ENCODE results near the gene JAK2.
"Not testable (repeated sequence)": the region's sequence is repeated elsewhere in the genome, so short reads cannot be mapped to it uniquely, and the experiment has no call there.

Gene JAK2

DNA sequence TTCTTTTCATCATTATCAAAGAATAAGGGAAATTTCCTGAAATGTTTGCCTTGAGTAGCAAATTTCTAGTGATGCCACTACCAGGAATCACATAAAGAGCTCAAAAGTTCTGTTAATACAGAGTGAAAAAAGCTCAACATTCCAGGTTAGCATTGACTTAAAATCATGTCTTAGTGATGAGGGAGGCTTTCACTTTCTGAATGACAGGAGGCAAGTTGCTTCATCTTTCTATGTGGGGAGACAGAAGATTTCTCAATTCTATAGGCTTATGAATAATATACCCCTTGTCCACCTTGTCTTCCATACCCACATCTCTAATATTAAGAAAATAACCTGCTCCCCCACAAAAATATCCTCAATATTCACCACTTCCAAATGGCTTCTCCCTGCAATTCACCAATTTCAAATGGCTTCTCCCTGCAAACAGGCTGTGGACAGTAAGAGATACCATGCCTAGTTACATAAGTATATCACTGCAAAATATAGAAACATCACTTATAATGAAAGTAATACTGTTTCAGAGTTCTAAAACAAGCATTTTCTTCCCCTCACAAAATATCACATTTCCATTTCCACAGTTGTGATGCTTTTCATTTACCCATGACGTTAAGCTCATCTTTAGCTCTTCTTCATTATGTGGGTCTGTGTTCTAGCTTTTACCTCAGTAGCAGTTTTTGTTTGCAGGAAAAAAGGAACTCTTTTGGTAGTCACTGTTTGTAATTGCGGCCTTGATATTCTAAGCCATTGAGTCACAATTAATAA lies 2.2 kb upstream of the JAK2 start:
- peak; percentile 86 for DNase-seq

DNA sequence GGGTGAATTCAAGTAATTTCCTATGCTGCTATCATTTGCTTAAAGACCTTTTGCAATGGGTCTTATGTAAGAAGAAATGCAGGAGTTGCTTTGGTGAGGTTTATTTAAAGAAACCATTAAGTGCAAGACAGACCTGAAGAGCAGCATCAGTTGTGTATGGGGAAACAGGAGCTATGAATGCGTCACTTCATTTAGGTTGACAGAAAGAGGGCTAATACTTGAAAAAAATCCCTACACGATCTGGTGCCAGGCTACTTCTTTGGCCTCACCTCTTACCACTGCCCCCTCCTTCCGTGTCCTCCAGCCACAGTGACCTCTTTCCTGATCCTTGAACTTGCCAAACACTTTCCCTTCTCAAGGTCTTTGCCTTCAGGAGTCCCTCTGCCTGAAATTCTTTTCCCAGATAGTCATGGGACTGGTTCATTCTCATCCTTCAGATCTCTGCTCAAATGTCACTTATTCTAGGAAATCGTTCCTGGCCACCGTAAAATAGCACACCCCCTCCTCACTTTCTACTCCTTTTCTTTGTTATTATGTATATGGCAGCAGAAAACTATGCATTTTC lies 1.4 kb upstream of the JAK2 start:
- DNase-seq = peak; percentile 23

DNA sequence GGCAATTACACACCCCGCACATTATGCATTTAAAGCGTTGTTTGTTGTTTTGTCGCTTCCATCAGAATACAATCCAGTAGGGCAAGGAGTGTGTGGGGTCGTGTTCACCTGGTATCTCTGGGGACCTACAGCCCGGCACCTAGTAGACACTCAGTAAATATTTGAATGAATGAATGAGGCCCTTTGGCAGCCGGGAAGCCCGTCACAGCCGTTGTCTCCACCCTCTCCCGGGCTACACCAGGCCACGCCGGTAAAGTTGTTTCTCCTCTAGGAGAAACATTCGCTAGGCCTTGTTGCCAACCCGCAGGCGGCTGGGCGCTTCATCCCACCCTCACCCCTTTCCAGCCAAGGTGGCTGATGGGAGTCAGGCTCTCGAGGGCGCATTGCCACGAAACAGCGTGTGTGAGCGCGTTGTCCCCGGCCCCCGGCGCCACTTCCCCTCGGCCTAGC lies 876 bp upstream of the JAK2 start:
- no peak for DNase-seq

GRCh38 chr9:4985386-4986266 lies 554 bp downstream of the JAK2 start:
- peak; percentile 71 for DNase-seq

- peak; percentile 83 for DNase-seq
Measured at GRCh38 chr9:4986296-4986695, 1.2 kb downstream of the JAK2 start.

- no peak for DNase-seq
Measured at GRCh38 chr9:4986783-4987182, 1.7 kb downstream of the JAK2 start.

GRCh38 chr9:4987961-4988421 lies 2.9 kb downstream of the JAK2 start:
- peak; percentile 77 for DNase-seq

DNA sequence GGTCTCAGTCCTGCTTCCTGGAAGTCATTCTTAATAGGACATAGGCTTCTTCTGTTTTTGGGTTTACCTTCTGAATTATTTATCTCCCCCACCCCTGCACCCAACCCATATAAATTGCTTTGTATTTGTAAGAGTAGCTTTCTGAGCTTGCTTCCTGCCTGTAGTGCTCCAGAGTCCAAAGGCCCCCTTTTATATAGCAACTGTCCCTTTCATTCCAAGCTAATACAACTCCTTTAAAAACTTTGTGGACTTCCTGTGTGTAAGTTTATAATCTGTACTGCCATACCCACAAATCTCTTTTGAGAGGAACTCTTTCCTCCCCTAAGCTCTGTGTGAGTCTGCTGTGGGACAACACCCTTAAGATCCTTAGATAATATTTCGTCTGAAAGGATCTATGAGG lies 7.8 kb downstream of the JAK2 start:
- DNase-seq = no peak

DNA sequence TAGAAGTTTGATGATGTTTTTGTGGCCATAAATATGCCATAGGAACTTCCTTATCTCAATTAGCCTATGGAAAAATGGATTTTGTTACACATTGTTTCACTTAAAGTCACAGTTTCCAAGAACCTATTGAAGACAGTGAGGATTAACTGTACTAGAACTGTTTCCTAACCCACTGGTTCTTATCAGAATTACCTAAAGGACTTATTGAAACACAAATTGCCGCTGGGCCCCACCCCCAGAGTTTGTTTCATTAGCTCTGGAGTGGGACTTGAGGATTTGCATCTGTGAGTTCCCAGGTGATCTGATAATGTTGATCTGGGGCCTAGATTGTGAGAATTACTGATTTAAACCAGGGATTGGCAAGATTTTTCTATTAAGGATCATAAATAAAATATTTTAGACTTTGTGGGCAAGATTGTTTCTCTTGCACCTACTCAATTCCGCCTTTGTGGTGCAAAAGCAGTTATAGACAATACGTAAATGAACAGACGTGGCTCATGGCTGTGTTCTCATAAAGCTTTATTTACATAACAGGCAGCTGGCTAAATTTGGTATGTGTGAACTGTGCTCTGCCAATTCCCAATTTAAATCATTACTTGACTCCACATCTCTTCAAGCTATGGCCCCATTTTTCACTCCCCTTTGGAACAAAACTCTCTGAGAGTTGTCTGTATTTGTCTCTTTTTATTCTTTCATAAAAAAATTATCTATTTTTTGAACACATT lies 9.3 kb downstream of the JAK2 start:
- DNase-seq = no peak

- DNase-seq = no peak
Measured at GRCh38 chr9:4997196-4997595, 12.1 kb downstream of the JAK2 start.

GRCh38 chr9:4997631-4998030 lies 12.6 kb downstream of the JAK2 start:
- DNase-seq = no peak

- peak; percentile 15 for DNase-seq
Measured at GRCh38 chr9:5002811-5003210, 17.7 kb downstream of the JAK2 start.

DNA sequence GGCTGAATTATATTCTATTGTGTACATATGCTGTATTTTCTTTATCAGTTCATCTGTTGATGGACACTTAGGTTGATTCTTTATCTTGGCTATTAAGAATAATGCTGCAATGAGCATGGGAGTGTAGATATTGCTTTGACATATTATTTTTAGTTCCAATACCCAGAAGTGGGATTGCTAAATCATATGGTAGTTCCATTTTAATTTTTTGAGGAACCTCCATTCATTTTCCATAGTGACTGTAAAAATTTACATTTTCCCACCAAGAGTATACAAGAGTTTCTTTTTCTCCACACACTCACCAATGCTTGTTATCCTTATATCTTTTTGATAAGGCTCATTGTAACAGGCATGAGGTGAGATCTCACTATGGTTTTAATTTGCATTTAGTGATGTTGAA lies 19.4 kb downstream of the JAK2 start:
- peak; percentile 20 for DNase-seq

GRCh38 chr9:5008202-5008601 lies 23.1 kb downstream of the JAK2 start:
- no peak for DNase-seq

DNA sequence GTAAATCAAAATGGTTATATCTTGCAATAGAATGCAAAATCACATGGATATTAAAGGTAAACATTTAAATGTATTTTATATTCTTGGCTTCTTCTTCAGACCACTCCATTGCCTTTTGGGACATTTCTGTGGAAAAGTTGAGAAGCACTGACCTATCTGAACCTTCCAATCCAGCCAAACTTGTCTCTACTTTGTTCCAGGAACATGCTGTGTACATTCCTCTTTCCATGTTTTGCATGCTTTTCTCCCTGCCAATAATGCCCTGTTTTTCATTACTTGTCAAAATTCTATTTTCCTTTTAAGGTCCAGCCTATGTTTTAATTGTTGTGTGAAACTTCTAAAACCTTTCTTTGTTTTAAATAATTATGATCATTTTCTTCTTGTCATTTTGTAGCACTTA lies 28.3 kb downstream of the JAK2 start:
- DNase-seq = no peak

DNA sequence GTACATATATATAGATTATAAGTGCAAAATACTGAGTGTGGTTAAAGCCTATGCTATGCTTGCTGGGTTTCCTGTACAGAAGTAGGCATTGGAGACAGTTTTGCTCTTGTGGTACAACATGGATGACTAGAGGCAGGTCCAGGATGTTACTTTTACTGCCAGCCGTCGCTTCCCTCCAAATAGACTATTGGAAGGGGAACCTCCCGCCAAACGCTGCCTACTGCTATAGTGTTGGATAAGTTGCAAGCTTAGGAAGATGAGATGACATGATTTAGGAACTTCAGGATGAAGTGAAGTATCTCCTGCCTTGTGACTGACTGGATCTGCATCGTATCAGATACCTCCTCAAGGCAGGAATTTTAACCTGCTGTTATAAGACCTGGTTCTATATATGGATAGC lies 30.9 kb downstream of the JAK2 start:
- DNase-seq = no peak

- DNase-seq = peak; percentile 33
Measured at GRCh38 chr9:5025416-5025815, 40.3 kb downstream of the JAK2 start.

- DNase-seq = not testable (repeated sequence)
Measured at GRCh38 chr9:5031941-5032340, 46.9 kb downstream of the JAK2 start.

DNA sequence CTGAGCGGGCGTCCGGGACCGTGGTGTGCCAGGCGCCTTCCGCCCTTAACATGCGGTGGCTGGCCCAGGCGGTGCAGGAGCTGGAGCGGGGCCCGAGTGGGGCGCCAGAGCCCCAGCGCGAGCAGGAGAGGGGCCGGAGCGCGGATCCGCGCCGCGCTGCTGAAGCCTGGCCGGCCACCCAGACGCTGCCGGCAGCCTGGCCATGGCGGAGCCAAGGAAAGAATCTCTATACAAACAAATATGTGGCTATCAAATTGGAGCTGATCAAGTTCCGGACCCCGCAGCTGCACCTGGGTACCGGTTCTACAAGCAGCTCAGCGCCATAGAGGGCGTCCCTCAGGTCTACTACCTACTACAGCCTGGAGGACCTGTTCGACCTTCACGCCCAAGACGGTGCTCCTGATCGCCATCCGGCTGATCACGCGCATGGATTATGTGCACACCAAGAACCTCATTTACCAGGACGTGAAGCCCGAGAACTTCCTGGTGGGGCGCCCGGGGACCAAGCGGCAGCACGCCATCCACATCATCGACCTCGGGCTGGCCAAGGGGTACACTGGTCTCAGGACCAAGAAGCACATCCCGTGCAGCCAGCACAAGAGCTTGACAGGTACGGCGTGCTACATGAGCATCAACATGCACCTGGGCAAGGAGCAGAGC lies 55.8 kb downstream of the JAK2 start:
- DNase-seq = no peak

DNA sequence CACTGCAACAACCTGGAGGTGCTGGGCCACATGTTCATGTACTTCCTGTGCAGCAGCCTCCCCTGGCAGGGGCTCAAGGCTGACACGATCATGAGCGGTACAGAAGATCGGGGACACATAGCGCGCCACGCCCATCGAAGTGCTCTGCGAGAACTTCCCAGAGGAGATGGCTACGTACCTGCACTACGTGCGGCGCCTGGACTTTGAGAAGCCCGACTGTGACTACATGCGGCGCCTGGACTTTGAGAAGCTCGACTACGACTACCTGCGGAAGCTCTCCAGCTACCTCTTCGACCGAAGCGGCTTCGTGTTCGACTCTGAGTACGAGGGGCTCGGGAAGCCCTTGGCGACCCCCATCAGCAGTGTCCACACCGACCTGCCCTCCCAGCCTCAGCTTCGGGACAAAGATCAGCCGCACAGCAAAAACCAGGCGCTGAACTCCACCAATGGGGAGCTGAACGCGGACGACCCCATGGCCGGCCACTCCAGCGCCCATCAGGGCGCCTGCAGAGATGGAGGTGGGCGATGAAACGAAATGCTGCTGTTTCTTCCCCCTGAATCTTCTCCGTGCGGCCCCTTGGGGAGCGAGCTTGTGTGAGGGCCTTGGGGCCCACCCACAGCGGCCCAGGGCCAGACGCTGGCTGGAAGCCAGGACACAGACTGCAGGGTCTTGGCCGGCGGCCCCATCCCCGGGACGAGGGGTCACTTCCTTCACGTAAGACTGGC lies 56.5 kb downstream of the JAK2 start:
- DNase-seq = no peak

DNA sequence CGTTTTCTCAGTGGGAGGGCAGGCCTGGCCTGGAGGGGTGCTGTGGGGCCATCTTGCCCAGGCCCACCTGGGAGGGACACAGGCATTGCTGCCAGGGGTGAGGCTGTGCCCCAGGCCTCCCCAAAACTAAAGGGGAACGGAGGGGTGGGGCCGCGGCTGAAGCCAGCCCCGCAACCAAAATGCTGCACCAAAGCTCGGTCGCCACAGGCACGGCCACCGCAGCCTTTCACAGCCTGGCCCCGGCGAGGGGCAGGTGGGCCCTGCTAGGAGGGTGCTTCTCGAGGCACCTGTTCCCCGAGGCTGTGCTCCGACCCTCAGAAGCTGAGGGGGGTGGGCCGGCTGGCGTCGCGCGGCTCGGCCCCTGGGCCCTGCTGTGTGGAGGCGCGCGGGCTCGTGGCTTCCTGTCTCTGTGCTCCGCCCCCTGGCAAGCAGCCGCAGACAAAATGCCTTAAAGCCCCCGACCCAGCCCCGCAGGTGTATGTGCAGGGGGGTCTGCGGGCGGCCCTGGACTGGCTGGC lies 57.6 kb downstream of the JAK2 start:
- DNase-seq = no peak

All from suppressor macrophage treated with lipopolysaccharide for 4 hours (primary cell).